ENCODE measurements around the gene GNA15.

Gene GNA15

GRCh38 chr19:3120611-3121276 lies 15.1 kb upstream of the GNA15 start:
- in situ Hi-C loops (cut with MboI; ENCODE audit: low sequenced_read_pairs) = no loop called here

- in situ Hi-C loops (cut with MboI; ENCODE audit: low sequenced_read_pairs) = no loop called here
These were observed 14.4 kb upstream of the GNA15 start for GRCh38 chr19:3121396-3121795.

GRCh38 chr19:3121821-3122511 lies 13.9 kb upstream of the GNA15 start:
- in situ Hi-C loops (cut with MboI; ENCODE audit: low sequenced_read_pairs) = no loop called here

DNA sequence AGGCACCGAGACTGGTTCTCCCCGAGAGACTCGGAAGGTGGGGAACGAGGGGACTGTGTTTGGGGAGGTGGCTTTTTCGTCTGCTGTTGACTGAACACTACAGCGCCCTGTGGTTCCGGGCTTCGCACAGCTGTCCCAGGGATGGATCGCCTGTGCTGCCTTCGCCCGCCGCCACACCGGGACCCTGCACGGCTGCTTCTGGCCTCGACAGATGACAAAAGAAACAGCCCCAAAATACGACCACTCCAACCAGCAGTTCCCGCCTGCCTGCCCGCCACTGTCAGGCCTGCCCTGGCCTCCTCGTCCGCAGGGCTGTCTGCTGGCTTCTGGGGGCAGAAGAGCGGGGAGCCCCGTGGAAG lies 13.3 kb upstream of the GNA15 start:
- in situ Hi-C loops (cut with MboI; ENCODE audit: low sequenced_read_pairs) = no loop called here

- in situ Hi-C loops (cut with MboI; ENCODE audit: low sequenced_read_pairs) = no loop called here
These were observed 12.6 kb upstream of the GNA15 start for GRCh38 chr19:3123088-3123721.

GRCh38 chr19:3123956-3124355 lies 11.9 kb upstream of the GNA15 start:
- in situ Hi-C loops (cut with MboI; ENCODE audit: low sequenced_read_pairs) = no loop called here

GRCh38 chr19:3124630-3125029 lies 11.2 kb upstream of the GNA15 start:
- in situ Hi-C loops (cut with MboI; ENCODE audit: low sequenced_read_pairs) = no loop called here

DNA sequence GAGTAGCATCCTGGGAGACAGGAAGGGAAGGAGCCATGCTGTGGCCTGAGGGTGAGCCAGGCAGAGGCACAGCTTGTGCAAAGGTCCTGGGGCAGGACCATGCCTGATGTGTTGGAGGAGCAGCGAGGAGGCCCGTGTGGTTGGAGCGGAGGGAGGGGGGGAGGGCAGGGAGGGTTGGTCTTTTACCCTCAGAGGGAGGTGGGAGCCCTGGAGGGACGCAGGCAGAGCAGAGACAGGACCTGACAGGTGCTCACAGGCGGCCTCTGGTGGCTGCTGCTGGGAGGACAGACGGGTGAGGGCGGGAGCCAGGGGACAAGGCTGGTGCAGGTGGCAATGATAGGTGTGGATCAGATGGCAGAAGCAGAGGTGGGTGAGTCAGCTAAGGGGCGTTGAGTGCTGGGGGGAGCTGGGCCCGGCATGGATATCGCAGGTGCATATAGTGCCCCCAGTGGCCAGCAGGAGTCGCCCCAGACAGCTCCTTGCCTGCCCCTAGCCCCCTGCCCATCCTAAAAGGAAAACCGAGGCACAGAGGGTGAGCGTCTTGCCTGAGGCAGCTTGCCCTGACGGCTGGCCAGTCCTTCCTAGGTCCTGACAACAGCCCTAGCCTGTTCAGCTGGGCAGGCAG lies 9.8 kb upstream of the GNA15 start:
- in situ Hi-C loops (cut with MboI; ENCODE audit: low sequenced_read_pairs) = no loop called here

GRCh38 chr19:3129112-3129511 lies 6.7 kb upstream of the GNA15 start:
- in situ Hi-C loops (cut with MboI; ENCODE audit: low sequenced_read_pairs) = no loop called here

- in situ Hi-C loops (cut with MboI; ENCODE audit: low sequenced_read_pairs) = no loop called here
These were observed 4.7 kb upstream of the GNA15 start for GRCh38 chr19:3131168-3131567.

- in situ Hi-C loops (cut with MboI; ENCODE audit: low sequenced_read_pairs) = no loop called here
These were observed 2.7 kb upstream of the GNA15 start for GRCh38 chr19:3132971-3133792.

DNA sequence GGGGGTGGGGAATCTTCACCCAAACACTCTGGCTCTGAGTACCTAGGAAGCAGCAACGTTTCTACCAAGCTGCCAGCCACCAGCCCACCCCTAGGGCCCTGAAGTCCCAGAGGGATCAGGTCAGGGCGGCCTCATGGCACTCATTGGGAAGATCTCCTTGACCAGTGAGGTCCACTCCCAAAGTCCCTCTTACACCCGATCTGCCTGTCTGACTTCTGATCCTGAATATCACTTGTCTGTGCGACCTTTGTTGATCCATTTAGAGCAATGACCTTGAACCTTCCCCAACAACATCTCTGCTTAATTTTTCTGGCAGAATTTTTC lies 2.1 kb upstream of the GNA15 start:
- in situ Hi-C loops (cut with MboI; ENCODE audit: low sequenced_read_pairs) = no loop called here

- in situ Hi-C loops (cut with MboI; ENCODE audit: low sequenced_read_pairs) = no loop called here
These were observed 837 bp downstream of the GNA15 start for GRCh38 chr19:3136684-3137055.

DNA sequence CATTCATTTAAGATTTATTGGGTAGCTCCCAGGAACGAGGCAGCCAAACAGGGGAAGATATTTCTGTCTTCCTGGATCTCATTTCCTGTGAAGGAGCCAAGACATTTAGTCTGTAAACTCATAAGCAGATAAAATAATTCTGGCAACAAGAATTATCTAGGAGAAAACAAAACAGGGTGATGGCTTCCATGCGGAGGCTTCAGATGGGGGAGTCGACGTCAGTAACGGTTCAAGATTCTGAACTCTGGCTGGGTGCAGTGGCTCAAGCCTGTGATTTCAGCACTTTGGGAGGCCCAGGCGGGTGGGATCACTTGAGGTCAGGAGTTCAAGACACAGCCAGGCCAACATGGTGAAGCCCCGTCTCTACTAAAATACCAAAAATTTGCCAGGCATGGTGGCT lies 1.3 kb downstream of the GNA15 start:
- in situ Hi-C loops (cut with MboI; ENCODE audit: low sequenced_read_pairs) = no loop called here

- in situ Hi-C loops (cut with MboI; ENCODE audit: low sequenced_read_pairs) = no loop called here
These were observed 2.4 kb downstream of the GNA15 start for GRCh38 chr19:3138268-3138667.

DNA sequence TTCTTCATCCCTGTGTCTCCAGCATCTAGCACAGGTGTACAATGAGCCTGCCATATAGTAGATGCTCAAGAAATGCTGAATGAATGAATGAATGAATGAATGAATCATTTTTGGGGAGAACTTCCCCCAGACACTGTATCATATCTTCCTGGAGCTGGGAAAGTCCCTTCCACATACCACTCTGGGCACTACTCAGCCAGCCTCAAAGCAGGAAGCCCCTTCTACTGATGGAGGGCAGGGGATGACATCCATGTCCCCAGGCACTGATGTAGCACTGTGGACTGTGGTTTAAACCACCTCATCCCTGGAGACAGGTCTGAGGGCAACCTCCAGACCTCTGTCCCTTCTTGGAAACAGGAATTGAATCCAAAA lies 4.8 kb downstream of the GNA15 start:
- in situ Hi-C loops (cut with MboI; ENCODE audit: low sequenced_read_pairs) = no loop called here

DNA sequence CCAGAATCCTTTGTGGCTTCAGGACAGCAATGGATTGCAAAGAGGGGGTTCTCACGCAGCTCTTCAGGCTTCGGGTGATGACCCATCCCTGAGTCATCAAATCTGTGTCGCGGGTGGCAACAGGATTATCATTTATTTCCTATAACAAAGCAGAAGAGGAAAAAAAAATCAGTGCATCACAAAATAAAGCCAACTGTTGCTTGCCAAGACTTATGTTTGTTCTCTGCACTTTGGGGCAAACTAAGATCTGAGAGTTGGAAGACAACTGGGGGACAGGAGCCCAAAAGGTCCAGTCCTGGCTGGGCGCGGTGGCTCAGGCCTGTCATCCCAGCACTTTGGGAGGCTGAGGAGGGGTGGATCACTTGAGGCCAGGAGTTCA lies 6.4 kb downstream of the GNA15 start:
- in situ Hi-C loops (cut with MboI; ENCODE audit: low sequenced_read_pairs) = no loop called here

GRCh38 chr19:3142781-3143337 lies 7.0 kb downstream of the GNA15 start:
- in situ Hi-C loops (cut with MboI; ENCODE audit: low sequenced_read_pairs) = no loop called here

GRCh38 chr19:3145909-3146676 lies 10.3 kb downstream of the GNA15 start:
- in situ Hi-C loops (cut with MboI; ENCODE audit: low sequenced_read_pairs) = no loop called here

DNA sequence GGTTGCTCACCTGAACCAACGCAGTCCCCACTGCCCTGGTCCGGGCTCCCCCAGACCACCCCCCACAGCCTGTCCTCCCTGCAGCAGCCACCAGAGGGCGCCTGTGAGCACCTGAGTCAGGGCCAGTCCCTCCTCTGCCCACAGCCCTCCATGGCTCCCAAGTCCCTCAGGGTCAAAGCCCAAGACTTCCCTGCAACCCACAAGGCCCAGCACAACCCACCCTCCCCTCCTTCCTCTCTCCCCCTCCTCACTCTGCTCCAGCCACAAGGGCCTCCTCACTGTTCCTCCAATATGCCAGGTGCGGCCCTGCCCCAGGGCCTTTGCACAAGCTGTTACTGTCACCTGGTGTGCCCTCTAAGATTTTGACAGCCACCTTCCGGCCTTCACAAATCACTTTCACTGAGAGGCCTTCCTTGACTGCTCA lies 10.9 kb downstream of the GNA15 start:
- in situ Hi-C loops (cut with MboI; ENCODE audit: low sequenced_read_pairs) = no loop called here

All from HL-60/S4 treated with phorbol 12-myristate 13-acetate at 8.2 ng/mL for 4 days and 3 days (cell line).